ENCODE results near the gene HYAL4. TPM values are rescaled to one million over a fixed set of nuclear protein-coding genes. Genes with fewer than 3 reads are reported as not detected.
"Not testable (repeated sequence)": the region's sequence is repeated elsewhere in the genome, so short reads cannot be mapped to it uniquely, and the experiment has no call there.

HYAL4 gene
- total RNA-seq, 4 donors from 2014 or later, result not detected

GRCh38 chr7:123879628-123880027 is 34.7 kb downstream of the HYAL4 start:
- H3K9me3 ChIP-seq, result no peaks in the 10 kb centered on the region
- DNase-seq, result no peak
- intact Hi-C loops (cut with DNase I; ENCODE audit: low total_unique reads), result no loop called here
- no peaks in the 10 kb centered on the region for H3K4me1 ChIP-seq
- no peak overlapping the region for H3K4me3 ChIP-seq
- TF ChIP-seq, protein P1, sequence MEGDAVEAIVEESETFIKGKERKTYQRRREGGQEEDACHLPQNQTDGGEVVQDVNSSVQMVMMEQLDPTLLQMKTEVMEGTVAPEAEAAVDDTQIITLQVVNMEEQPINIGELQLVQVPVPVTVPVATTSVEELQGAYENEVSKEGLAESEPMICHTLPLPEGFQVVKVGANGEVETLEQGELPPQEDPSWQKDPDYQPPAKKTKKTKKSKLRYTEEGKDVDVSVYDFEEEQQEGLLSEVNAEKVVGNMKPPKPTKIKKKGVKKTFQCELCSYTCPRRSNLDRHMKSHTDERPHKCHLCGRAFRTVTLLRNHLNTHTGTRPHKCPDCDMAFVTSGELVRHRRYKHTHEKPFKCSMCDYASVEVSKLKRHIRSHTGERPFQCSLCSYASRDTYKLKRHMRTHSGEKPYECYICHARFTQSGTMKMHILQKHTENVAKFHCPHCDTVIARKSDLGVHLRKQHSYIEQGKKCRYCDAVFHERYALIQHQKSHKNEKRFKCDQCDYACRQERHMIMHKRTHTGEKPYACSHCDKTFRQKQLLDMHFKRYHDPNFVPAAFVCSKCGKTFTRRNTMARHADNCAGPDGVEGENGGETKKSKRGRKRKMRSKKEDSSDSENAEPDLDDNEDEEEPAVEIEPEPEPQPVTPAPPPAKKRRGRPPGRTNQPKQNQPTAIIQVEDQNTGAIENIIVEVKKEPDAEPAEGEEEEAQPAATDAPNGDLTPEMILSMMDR (IDR thresholded peaks at IDR 0.05), result no peak
- TF ChIP-seq POLR2A (IDR thresholded peaks at IDR 0.05), result no peak
- no peaks in the 10 kb centered on the region for H3K36me3 ChIP-seq
- H3K27ac ChIP-seq, result no peak overlapping the region
- H3K27me3 ChIP-seq, result no peaks in the 10 kb centered on the region

- Histone ChIP-seq H3K9me3 (no peaks in the 10 kb centered on the region), H3K27me3 (no peaks in the 10 kb centered on the region), H3K27ac (no peak overlapping the region), H3K4me1 (no peaks in the 10 kb centered on the region), H3K36me3 (no peaks in the 10 kb centered on the region), H3K4me3 (no peak overlapping the region)
- intact Hi-C loops (cut with DNase I; ENCODE audit: low total_unique reads), result no loop called here
- TF ChIP-seq, protein P1 (IDR thresholded peaks at IDR 0.05), result no peak
- no peak for TF ChIP-seq POLR2A (IDR thresholded peaks at IDR 0.05)
- no peak for DNase-seq
These were observed 36.3 kb downstream of the HYAL4 start for GRCh38 chr7:123881300-123881699.

GRCh38 chr7:123883154-123883553 is 38.2 kb downstream of the HYAL4 start:
- DNase-seq, result no peak
- TF ChIP-seq, protein P1 (IDR thresholded peaks at IDR 0.05), result no peak
- no peak for TF ChIP-seq POLR2A (IDR thresholded peaks at IDR 0.05)
- no peaks in the 10 kb centered on the region for H3K9me3 ChIP-seq
- no peak overlapping the region for H3K4me3 ChIP-seq
- H3K36me3 ChIP-seq, result no peaks in the 10 kb centered on the region
- H3K27ac ChIP-seq, result no peak overlapping the region
- H3K27me3 ChIP-seq, result no peaks in the 10 kb centered on the region
- intact Hi-C loops (cut with DNase I; ENCODE audit: low total_unique reads), result no loop called here
- H3K4me1 ChIP-seq, result no peaks in the 10 kb centered on the region

DNA sequence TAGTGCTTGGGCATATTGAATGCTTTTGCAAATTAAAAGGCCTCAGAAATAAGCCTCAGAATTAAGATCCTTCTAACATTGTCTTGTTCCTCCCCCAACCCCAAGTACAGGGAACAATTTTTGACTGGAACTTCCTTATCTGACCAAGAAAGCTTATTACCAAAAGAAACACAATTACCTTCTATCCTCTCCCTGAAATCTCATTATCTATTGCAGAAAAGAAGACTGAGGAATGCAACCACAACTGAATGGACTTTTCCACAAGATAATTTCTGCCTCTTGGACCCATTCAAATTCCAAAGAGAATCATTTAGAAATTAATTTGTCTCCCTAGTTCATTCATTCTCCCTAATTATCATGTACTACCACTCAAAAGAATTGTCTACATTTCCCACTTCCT is 43.2 kb downstream of the HYAL4 start:
- Histone ChIP-seq H3K4me1 (no peaks in the 10 kb centered on the region), H3K27ac (no peak overlapping the region), H3K4me3 (no peak overlapping the region), H3K36me3 (no peaks in the 10 kb centered on the region), H3K27me3 (no peaks in the 10 kb centered on the region), H3K9me3 (no peaks in the 10 kb centered on the region)
- TF ChIP-seq POLR2A (IDR thresholded peaks at IDR 0.05), result no peak
- TF ChIP-seq, protein P1 (IDR thresholded peaks at IDR 0.05), result no peak
- intact Hi-C loops (cut with DNase I; ENCODE audit: low total_unique reads), result no loop called here
- no peak for DNase-seq

- intact Hi-C loops (cut with DNase I; ENCODE audit: low total_unique reads), result not testable (repeated sequence)
These were observed 49.8 kb downstream of the HYAL4 start for GRCh38 chr7:123894753-123895152.

DNA sequence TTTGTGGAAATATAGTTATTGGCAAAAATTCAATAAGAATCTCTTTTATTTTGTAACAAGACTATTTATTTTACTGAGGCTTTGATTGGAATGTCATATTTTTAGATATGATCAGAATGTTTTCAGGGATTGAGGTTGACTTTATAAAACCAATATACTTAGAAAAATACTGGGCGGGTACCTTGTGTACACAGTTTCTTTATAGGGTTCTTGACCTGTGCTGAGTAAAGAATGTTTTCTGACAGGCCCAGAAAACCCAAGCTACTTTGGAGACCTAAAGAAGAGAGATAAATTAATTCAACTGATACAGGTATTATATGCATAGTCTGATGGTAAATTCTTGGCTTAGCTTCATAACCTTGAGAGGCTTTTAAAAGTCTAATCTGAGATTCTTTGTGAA is 56.1 kb downstream of the HYAL4 start:
- intact Hi-C loops (cut with DNase I; ENCODE audit: low total_unique reads), result no loop called here
- Histone ChIP-seq H3K36me3 (no peaks in the 10 kb centered on the region), H3K4me3 (no peak overlapping the region), H3K9me3 (no peaks in the 10 kb centered on the region), H3K27ac (no peak overlapping the region), H3K4me1 (no peaks in the 10 kb centered on the region), H3K27me3 (no peaks in the 10 kb centered on the region)
- DNase-seq, result no peak
- TF ChIP-seq POLR2A (IDR thresholded peaks at IDR 0.05), result no peak
- TF ChIP-seq, protein P1 (IDR thresholded peaks at IDR 0.05), result no peak

More at GRCh38 chr7:123894753-123895152, 49.8 kb downstream of the HYAL4 start:
- H3K9me3 ChIP-seq, DNase-seq, H3K4me3 ChIP-seq, H3K36me3 ChIP-seq, H3K4me1 ChIP-seq, H3K27me3 ChIP-seq, H3K27ac ChIP-seq: not testable (repeated sequence)

Data from uterus (tissue), 4 donors.